Mucosa of rectum (tissue), 2 donors: Measurements from ENCODE around the gene RNF151.
"Not testable (repeated sequence)": the region's sequence is repeated elsewhere in the genome, so short reads cannot be mapped to it uniquely, and the experiment has no call there.

Experiments used
- H3K27ac ChIP-seq, 2 donors: one replicate each; pipeline ENCODE4 v1.7.0; 2013; ENCODE audit warnings: inconsistent platforms in 2 of 2, low read depth in 2 of 2, low read length in 2 of 2
- H3K27me3 ChIP-seq, 2 donors: one replicate each; pipeline ENCODE4 v1.7.0; 2013; ENCODE audit warnings: low read length in 2 of 2; ENCODE audit not compliant: control insufficient read depth in 2 of 2, insufficient read depth in 2 of 2
- H3K36me3 ChIP-seq, 2 donors: one replicate each; pipeline ENCODE4 v1.7.0; 2013; ENCODE audit warnings: low read length in 2 of 2; ENCODE audit not compliant: control insufficient read depth in 2 of 2, insufficient read depth in 2 of 2
- H3K4me1 ChIP-seq, 2 donors: one replicate each; pipeline ENCODE4 v1.7.0; 2013; ENCODE audit warnings: low read length in 2 of 2, mild to moderate bottlenecking in 1 of 2; ENCODE audit not compliant: control insufficient read depth in 2 of 2, insufficient read depth in 2 of 2
- H3K4me3 ChIP-seq, 2 donors: one replicate each; pipeline ENCODE4 v1.7.0; 2013; ENCODE audit warnings: low read length in 2 of 2
- H3K9ac ChIP-seq, 2 donors: one replicate each; pipeline ENCODE4 v1.7.0; 2013; ENCODE audit warnings: low read length in 2 of 2, low read depth in 1 of 2, mild to moderate bottlenecking in 1 of 2
- H3K9me3 ChIP-seq, 2 donors: one replicate each; pipeline ENCODE4 v1.7.0; 2013; ENCODE audit warnings: low read length in 2 of 2; ENCODE audit not compliant: control insufficient read depth in 2 of 2
- donor health status: healthy.
- donor health status: Normal muscosa, but diverticular disease.

The RNF151 gene

DNA sequence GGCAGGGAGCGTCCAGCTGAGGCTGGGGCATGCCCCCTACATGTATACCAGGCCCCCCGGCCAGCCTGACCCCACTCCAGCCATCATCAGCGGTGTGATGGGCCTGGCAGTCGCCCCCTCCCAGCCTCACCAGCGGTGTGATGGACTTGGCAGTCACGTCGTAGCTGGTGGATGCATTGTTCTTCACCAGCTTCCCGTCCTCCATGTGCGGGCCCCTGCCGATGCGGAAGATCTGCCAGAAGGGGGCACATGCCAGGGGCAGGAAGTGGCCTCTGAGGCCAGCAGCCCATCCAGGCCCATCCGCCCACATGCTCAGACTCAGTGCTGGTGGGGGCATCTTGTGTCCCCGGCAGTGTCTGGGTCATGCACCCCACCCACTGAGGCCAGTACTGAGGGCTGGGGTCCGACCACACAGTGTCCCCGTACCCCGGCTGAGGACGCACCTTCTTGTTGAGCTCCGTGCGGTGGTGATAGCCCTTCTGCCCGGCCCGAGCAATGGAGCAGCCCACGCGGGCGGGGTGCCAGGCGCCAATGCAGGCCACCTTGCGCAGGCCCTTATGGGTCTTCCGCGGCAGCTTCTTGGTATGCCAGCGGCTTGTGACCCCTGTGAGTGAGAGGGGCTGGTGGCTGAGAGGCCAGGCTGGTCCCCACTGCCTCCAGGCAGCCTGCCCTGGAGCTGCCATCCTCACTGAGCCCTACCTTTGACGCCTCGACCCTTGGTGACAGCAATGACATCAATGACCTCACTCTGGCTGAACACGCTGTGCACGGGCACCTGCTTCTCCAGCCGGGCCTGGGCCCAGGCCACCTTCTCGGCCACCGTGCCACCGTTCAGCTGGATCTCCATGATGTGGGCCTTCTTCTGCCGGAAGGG, 19.9 kb upstream of the RNF151 start:
- no peaks in the 10 kb centered on the region for H3K36me3 ChIP-seq
- H3K27me3 ChIP-seq, result no peaks in the 10 kb centered on the region
- H3K9me3 ChIP-seq, result no peaks in the 10 kb centered on the region
- H3K4me1 ChIP-seq, result peaks cover 12 to 15% of the 10 kb centered on the region in 2 donors
- H3K4me3 ChIP-seq, result no peak overlapping the region
- no peak overlapping the region for H3K9ac ChIP-seq
- H3K27ac ChIP-seq, result no peak overlapping the region

DNA sequence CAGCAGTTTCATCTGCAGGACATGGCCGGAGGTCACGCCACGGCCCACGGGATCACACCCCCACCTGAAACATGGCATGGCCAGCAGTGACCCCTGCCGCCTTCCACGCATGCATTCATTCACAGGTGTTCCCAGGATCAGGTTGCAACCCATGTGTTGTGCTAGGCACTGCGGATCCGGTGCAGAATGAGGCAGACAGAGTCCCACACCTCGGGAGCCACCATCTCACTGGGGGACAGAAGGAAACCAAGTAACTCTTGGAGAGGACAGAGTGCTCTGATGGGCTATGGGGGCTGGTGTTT, 19.3 kb upstream of the RNF151 start:
- H3K27me3 ChIP-seq, result no peaks in the 10 kb centered on the region
- H3K36me3 ChIP-seq, result no peaks in the 10 kb centered on the region
- H3K4me3 ChIP-seq, result no peak overlapping the region
- H3K9me3 ChIP-seq, result no peaks in the 10 kb centered on the region
- H3K4me1 ChIP-seq, result peaks cover 6 to 9% of the 10 kb centered on the region in 2 donors
- no peak overlapping the region for H3K9ac ChIP-seq
- H3K27ac ChIP-seq, result no peak overlapping the region

DNA sequence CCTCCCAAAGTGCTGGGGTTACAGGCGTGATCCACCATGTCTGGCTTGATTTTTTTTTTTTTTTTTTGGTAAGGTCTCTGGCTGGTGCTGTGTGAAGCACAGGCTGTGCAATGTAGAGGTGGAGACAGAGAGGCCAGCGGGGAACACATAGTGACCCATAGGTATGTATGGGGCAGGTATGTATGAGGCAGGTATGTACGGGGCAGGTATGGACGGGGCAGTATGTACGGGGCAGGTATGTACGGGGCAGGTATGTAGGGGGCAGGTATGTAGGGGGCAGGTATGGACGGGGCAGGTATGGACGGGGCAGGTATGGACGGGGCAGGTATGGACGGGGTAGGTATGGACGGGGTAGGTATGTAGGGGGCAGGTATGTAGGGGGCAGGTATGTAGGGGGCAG, 17.1 kb upstream of the RNF151 start:
- no peak overlapping the region for H3K4me3 ChIP-seq
- H3K27ac ChIP-seq, result no peak overlapping the region
- no peaks in the 10 kb centered on the region for H3K4me1 ChIP-seq
- no peaks in the 10 kb centered on the region for H3K9me3 ChIP-seq
- no peaks in the 10 kb centered on the region for H3K36me3 ChIP-seq
- no peaks in the 10 kb centered on the region for H3K27me3 ChIP-seq
- no peak overlapping the region for H3K9ac ChIP-seq

DNA sequence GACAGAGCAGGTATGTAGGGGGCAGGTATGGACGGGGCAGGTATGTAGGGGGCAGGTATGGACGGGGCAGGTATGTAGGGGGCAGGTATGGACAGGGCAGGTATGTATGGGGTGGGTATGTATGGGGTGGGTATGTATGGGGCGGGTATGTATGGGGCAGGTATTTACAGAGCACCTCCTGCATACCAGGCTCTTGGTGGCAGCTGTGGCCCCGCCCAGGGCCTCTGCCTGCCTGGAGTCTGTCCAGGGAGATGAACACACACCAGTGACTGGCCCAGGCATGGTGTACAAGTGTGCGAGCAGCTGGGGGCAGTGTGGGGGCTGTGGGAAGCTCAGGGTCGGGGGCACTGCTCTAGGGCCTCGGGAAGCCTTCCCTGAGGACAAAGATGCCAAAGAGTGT, 16.6 kb upstream of the RNF151 start:
- no peaks in the 10 kb centered on the region for H3K4me1 ChIP-seq
- no peak overlapping the region for H3K27ac ChIP-seq
- H3K4me3 ChIP-seq, result no peak overlapping the region
- no peaks in the 10 kb centered on the region for H3K9me3 ChIP-seq
- no peaks in the 10 kb centered on the region for H3K36me3 ChIP-seq
- no peaks in the 10 kb centered on the region for H3K27me3 ChIP-seq
- no peak overlapping the region for H3K9ac ChIP-seq

DNA sequence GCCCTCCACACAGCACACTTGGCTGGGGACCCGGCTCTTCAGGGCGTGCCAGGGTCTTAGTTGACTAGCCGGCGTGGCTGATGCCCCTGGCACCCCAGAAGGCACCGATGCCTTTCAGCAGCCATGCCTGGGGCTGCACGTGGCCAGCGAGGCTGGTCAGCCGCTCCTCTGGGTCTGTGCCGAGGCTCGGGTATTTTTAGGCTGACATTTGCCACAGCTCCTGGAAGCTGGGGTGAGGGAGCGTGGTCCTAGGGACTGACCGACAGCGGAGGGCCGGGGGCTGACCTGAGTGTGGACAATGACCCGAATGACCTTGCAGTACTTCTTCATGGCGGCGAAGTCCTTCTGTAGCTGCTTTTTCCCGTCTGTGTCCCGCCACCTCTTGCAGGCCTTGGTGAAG, 16.1 kb upstream of the RNF151 start:
- no peaks in the 10 kb centered on the region for H3K4me1 ChIP-seq
- no peak overlapping the region for H3K27ac ChIP-seq
- no peaks in the 10 kb centered on the region for H3K9me3 ChIP-seq
- H3K9ac ChIP-seq, result no peak overlapping the region
- H3K36me3 ChIP-seq, result no peaks in the 10 kb centered on the region
- H3K4me3 ChIP-seq, result no peak overlapping the region
- H3K27me3 ChIP-seq, result no peaks in the 10 kb centered on the region

DNA sequence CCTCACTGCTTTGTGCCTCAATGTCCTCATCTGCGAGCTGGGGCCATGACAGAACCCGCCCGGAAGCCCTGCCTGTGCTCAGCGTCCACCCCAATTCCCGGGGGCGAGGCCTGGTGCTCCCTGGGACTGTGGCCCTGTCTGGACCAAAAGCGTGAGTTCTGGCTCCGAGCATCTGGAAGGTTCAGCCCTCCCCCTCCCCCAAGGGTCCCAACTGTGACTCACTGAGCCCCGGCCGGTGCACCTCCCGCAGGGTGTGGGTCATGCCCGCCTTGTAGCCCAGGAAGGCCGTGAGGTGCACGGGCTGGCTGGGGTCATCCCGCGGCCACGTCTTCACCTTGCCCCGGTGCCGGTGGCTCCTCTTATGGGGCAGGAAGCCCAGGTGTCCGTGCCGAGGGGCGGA, 12.9 kb upstream of the RNF151 start:
- Histone ChIP-seq H3K36me3 (no peaks in the 10 kb centered on the region), H3K27ac (no peak overlapping the region), H3K4me3 (no peak overlapping the region), H3K9ac (no peak overlapping the region), H3K4me1 (peaks cover 0 to 1% of the 10 kb centered on the region in 2 donors), H3K27me3 (no peaks in the 10 kb centered on the region), H3K9me3 (no peaks in the 10 kb centered on the region)

DNA sequence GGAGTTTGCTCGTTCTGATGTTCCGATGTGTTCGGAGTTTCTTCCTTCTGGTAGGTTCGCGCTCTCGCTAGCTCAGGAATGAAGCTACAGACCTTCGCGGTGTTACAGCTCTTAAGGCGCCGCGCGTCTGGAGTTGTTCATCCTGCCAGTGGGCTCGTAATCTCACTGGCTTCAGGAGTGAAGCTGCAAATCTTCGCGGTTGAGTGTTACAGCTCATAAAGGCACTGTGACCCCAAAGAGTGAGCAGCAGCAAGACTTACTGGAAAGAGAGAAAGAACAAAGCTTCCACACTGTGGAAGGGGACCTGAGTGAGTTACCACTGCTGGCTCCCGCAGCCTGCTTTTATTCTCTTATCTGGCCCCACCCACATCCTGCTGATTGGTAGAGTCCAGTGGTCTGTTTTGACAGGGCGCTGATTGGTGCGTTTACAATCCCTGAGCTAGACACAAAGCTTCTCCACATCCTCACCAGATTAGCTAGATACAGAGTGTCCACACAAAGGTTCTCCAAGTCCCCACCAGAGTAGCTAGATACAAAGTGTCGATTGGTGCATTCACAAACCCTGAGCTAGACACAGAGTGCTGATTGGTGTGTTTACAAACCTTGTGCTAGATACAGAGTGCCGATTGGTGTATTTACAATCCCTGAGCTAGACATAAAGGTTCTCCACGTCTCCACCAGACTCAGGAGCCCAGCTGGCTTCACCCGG, 9.1 kb upstream of the RNF151 start:
- Histone ChIP-seq H3K36me3 (peaks cover 11 to 13% of the 10 kb centered on the region in 2 donors), H3K4me1 (peaks cover 8 to 12% of the 10 kb centered on the region in 2 donors)
- H3K27ac ChIP-seq, H3K27me3 ChIP-seq, H3K9me3 ChIP-seq, H3K9ac ChIP-seq, H3K4me3 ChIP-seq: not testable (repeated sequence)

DNA sequence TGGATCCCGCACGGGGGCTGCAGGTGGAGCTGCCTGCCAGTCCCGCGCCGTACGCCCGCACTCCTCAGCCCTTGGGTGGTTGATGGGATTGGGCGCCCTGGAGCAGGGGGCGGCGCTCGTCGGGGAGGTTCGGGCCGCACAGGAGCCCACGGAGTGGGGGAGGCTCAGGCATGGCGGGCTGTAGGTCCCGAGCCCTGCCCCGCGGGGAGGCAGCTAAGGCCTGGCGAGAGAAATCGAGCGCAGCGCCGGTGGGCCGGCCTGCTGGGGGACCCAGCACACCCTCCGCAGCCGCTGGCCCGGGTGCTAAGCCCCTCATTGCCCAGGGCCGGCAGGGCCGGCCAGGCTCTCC, 8.5 kb upstream of the RNF151 start:
- H3K27ac ChIP-seq, H3K4me3 ChIP-seq, H3K9ac ChIP-seq, H3K9me3 ChIP-seq, H3K27me3 ChIP-seq: not testable (repeated sequence)
- Histone ChIP-seq H3K36me3 (peaks cover 14 to 17% of the 10 kb centered on the region in 2 donors), H3K4me1 (peaks cover 8 to 15% of the 10 kb centered on the region in 2 donors)

DNA sequence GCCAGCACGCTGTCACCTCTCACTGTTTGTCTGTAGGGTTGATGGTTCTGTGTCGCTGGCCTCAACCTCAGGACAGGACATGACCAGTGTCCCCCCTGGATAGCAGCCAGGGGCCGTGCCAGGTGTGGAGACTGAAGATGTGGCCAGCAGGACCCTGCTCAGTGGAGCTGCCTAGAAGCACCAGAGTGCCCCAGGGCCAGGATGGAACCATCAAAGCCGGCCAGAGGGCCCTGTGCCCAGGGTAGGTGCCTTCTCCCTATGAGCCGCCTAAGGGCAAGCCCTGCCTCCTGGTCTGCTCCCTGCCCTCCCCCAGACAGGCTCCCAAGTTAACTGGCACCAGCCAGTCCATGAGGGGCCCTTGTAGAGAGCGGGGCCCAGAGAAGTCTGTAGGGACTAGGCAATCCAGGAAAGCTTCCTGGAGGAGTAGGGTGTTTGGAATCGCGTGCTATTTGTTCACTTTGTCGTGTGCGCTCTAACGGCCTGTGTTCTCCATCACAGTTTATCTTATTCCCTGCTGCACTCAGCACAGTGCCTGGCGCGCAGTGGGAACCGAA, 7.9 kb upstream of the RNF151 start:
- H3K27ac ChIP-seq, result peak overlapping the region; percentile 23 to 86
- H3K27me3 ChIP-seq, result no peaks in the 10 kb centered on the region
- peaks cover 15 to 22% of the 10 kb centered on the region in 2 donors for H3K4me1 ChIP-seq
- H3K9ac ChIP-seq, result peak overlapping the region; percentile 60 to 96
- H3K4me3 ChIP-seq, result peak overlapping the region; percentile 85 to 93
- no peaks in the 10 kb centered on the region for H3K9me3 ChIP-seq
- H3K36me3 ChIP-seq, result peaks cover 14 to 21% of the 10 kb centered on the region in 2 donors

DNA sequence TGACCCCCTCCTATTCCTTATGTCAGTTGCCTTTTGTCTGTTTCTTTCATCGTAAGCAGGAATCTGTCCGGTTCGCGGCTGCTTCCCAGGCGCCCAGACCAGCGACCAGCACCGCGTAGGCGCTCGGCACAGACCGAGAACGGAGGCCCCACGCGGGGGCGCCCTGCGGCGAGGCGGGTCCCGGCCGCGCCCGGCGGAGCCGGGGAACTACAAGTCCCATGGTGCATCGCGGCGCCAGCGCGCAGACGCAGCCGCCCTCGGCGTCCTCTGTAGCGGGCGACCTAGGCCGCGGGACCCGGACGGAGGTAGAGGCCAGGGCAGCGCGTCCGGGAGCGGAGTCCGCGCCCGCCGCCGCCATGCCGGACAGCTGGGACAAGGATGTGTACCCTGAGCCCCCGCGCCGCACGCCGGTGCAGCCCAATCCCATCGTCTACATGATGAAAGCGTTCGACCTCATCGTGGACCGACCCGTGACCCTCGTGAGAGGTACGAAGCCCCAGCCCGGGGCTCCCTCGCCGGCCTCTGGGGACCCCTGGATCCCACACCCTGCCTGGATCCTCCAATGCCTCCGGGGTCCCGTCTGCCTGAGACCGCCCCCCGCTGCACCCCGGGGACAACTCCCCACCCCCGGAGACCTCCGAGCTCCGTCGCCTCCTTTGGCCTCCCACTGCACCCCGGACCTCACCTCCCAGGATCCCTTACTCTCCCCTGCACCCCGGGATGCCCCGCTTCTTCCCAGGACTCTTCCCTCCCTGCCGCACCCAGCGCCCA, 7.2 kb upstream of the RNF151 start, which contains the start of gene NDUFB10:
Gene NDUFB10, plus strand, starts transcription at position 270 of the 771 bp plus-strand sequence. Its CDS starts 87 bp downstream, at position 357.
- H3K9me3 ChIP-seq, result no peaks in the 10 kb centered on the region
- peaks cover 18 to 24% of the 10 kb centered on the region in 2 donors for H3K4me1 ChIP-seq
- H3K36me3 ChIP-seq, result peaks cover 14 to 21% of the 10 kb centered on the region in 2 donors
- H3K27me3 ChIP-seq, result no peaks in the 10 kb centered on the region
- H3K9ac ChIP-seq, result peak within 1 kb of the TSS; percentile 93 to 96
- peak within 1 kb of the TSS; percentile 85 to 93 for H3K4me3 ChIP-seq
- peak within 1 kb of the TSS; percentile 76 to 86 for H3K27ac ChIP-seq
